Astrocyte (in vitro differentiated cells and primary cell): Measurements from ENCODE around the gene TIMM10B. TPM values are rescaled to one million over a fixed set of nuclear protein-coding genes. Genes with fewer than 3 reads are reported as not detected.

ENCODE experiments used
- DNase-seq: peaks from one replicate; pipeline ENCODE4 v3.0.0-alpha.2; 2010; ENCODE audit warnings: low read depth
- FAIRE-seq: peaks from 2 replicates; lab custom pipeline; 2011; peaks lifted over from hg19 to GRCh38; lab: Jason Lieb, UNC
- H2AFZ ChIP-seq: 2 replicates; pipeline ENCODE4 v1.6.0; 2012; ENCODE audit warnings: low read depth, low read length, inconsistent platforms
- H3K27ac ChIP-seq: 2 replicates; pipeline ENCODE4 v1.5.1; 2011; ENCODE audit warnings: low read depth, low read length, inconsistent platforms
- H3K27me3 ChIP-seq: 2 replicates; pipeline ENCODE4 v1.6.0; 2011; ENCODE audit warnings: low read length, inconsistent platforms; ENCODE audit not compliant: insufficient read depth
- H3K36me3 ChIP-seq: 2 replicates; pipeline ENCODE4 v1.5.1; 2011; ENCODE audit warnings: low read length, inconsistent platforms; ENCODE audit not compliant: insufficient read depth
- H3K4me1 ChIP-seq: 2 replicates; pipeline ENCODE4 v1.5.1; 2011; ENCODE audit warnings: low read length, inconsistent platforms; ENCODE audit not compliant: insufficient read depth
- H3K4me2 ChIP-seq: 2 replicates; pipeline ENCODE4 v1.6.0; 2012; ENCODE audit warnings: low read length, inconsistent platforms
- H3K4me3 ChIP-seq: 2 replicates; pipeline ENCODE4 v1.5.1; 2011; ENCODE audit warnings: low read depth, mild to moderate bottlenecking, low read length, inconsistent platforms; ENCODE audit not compliant: insufficient read depth
- H3K79me2 ChIP-seq: 2 replicates; pipeline ENCODE4 v1.6.0; 2012; ENCODE audit warnings: mild to moderate bottlenecking, low read length, inconsistent platforms; ENCODE audit not compliant: insufficient read depth
- H3K9ac ChIP-seq: 2 replicates; pipeline ENCODE4 v1.6.0; 2012; ENCODE audit warnings: mild to moderate bottlenecking, low read length, inconsistent platforms
- H3K9me3 ChIP-seq: 2 replicates; pipeline ENCODE4 v1.5.1; 2012; ENCODE audit warnings: low read depth, mild to moderate bottlenecking, low read length, inconsistent platforms; ENCODE audit not compliant: insufficient read depth
- H4K20me1 ChIP-seq: 2 replicates; pipeline ENCODE4 v1.6.0; 2012; ENCODE audit warnings: low read length, inconsistent platforms; ENCODE audit not compliant: insufficient read depth
- H3K27ac Mint-ChIP-seq: one replicate; pipeline ENCODE4 v1.8.0; 2021; ENCODE audit warnings: mild to moderate bottlenecking, mixed read lengths; ENCODE audit not compliant: unreplicated experiment
- H3K27me3 Mint-ChIP-seq: one replicate; pipeline ENCODE4 v1.8.0; 2021; ENCODE audit warnings: low read depth, mixed read lengths; ENCODE audit not compliant: unreplicated experiment
- H3K36me3 Mint-ChIP-seq: one replicate; pipeline ENCODE4 v1.8.0; 2021; ENCODE audit warnings: low read depth, mixed read lengths; ENCODE audit not compliant: unreplicated experiment
- H3K4me1 Mint-ChIP-seq: one replicate; pipeline ENCODE4 v1.8.0; 2021; ENCODE audit warnings: low read depth, mixed read lengths; ENCODE audit not compliant: unreplicated experiment
- H3K4me3 Mint-ChIP-seq: one replicate; pipeline ENCODE4 v1.8.0; 2021; ENCODE audit warnings: mild to moderate bottlenecking, moderate library complexity, mixed read lengths; ENCODE audit not compliant: unreplicated experiment
- H3K9me3 Mint-ChIP-seq: one replicate; pipeline ENCODE4 v1.8.0; 2021; ENCODE audit warnings: mild to moderate bottlenecking, mixed read lengths; ENCODE audit not compliant: unreplicated experiment
- EZH2 ChIP-seq: IDR thresholded peaks from 2 replicates; pipeline ENCODE4 v1.6.1; 2012; ENCODE audit warnings: mild to moderate bottlenecking, low read length, inconsistent platforms; ENCODE audit not compliant: insufficient read depth
- total RNA-seq: library from RNA; stranded (reverse); gene quantifications from 2 replicates; pipeline ENCODE4 v1.2.1, GENCODE V29; 2021
- TF ChIP-seq, protein P1 (sequence below): IDR thresholded peaks from 2 replicates; pipeline ENCODE4 v1.5.1; 2011; ENCODE audit warnings: low read depth, mild to moderate bottlenecking, inconsistent platforms, low read length, moderate library complexity; ENCODE audit not compliant: insufficient read depth

Gene TIMM10B
- total RNA-seq, 1 donor from 2014 or later, result 35.2 TPM

DNA sequence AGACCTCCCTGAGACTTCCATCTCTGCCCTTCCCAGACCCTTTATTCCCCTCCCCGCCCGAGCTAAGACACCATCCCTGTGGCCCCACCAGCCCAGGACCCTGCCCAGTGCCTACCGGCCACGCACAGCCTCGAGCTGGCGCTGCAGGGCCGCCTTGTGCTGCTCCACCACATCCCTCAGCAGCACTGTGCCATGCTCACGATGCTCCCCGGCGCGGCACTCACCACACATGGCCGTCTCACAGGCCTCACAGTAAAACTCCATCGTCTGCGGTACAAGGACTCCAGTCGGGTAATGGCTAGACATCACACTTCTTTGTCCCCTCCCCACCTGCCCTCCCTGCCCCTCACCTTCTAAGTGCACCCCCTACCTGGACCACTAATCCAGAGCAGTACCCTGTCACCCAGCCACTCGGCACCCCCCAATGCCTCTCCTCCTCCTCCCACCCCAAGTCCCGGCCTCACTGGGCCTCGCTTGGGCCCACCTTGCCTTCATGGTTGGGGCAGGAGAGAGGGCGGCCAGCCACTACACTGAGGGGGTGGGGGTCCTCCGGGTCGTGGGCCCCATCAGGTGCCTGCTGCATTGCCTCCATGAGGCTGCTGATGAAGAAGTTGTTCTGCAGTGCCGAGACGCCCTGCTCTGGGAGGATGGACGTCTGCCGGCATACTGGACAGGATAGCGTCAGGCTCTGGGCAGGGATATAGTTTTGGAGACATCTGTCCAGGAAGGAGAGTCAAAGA lies 23.6 kb upstream of the TIMM10B start:
- H3K4me3 ChIP-seq, result no peak overlapping the region
- H3K9me3 ChIP-seq, result no peaks in the 10 kb centered on the region
- Mint-ChIP-seq H3K4me1 (no peaks in the 10 kb centered on the region), H3K4me3 (no peak overlapping the region), H3K27ac (no peak overlapping the region), H3K36me3 (peaks cover 10% of the 10 kb centered on the region), H3K27me3 (no peaks in the 10 kb centered on the region), H3K9me3 (no peaks in the 10 kb centered on the region)
- H3K4me2 ChIP-seq, result no peak overlapping the region
- DNase-seq (no peak), FAIRE-seq (no peak)
- H2AFZ ChIP-seq, result no peak overlapping the region
- H3K27ac ChIP-seq, result no peak overlapping the region
- H4K20me1 ChIP-seq, result peaks cover 8% of the 10 kb centered on the region
- peaks cover 13% of the 10 kb centered on the region for H3K36me3 ChIP-seq
- no peak for TF ChIP-seq EZH2
- TF ChIP-seq, protein P1, sequence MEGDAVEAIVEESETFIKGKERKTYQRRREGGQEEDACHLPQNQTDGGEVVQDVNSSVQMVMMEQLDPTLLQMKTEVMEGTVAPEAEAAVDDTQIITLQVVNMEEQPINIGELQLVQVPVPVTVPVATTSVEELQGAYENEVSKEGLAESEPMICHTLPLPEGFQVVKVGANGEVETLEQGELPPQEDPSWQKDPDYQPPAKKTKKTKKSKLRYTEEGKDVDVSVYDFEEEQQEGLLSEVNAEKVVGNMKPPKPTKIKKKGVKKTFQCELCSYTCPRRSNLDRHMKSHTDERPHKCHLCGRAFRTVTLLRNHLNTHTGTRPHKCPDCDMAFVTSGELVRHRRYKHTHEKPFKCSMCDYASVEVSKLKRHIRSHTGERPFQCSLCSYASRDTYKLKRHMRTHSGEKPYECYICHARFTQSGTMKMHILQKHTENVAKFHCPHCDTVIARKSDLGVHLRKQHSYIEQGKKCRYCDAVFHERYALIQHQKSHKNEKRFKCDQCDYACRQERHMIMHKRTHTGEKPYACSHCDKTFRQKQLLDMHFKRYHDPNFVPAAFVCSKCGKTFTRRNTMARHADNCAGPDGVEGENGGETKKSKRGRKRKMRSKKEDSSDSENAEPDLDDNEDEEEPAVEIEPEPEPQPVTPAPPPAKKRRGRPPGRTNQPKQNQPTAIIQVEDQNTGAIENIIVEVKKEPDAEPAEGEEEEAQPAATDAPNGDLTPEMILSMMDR, result no peak
- H3K79me2 ChIP-seq, result no peaks in the 10 kb centered on the region
- no peaks in the 10 kb centered on the region for H3K4me1 ChIP-seq
- H3K9ac ChIP-seq, result no peak overlapping the region
- H3K27me3 ChIP-seq, result no peaks in the 10 kb centered on the region

DNA sequence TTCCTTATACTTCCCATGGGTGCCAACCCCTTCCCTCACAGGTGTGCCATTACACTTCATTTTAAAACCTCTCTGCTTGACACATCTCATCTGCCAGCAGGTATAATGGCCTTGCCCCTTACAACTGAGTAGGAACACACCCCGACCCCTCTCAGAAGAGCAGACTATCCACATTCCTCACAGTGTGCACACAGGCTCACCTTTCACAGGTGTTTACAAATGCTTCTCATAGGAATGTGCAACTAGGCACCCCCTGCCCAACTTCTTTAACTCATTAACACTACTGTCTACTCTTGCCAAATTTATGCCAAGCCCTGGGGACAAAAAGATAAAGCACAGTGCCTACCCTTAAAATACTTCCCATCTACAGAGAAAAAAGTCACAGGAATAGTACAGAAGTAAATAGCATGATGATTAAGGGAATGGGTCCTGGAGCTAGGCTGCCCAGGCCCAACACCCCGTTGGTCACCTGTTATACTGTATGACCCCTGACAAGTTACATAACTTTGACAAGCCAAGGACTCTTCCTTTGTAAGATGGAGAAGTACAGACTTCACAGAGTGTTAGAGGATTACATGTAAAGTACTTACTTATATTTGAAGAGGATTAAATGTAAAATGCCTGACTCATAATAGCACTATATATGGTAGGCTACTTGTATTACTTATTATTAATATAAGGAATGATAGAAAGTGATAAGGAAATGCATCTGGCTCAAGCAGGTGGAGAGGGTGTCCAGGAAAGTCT lies 22.8 kb upstream of the TIMM10B start:
- H3K9ac ChIP-seq, result no peak overlapping the region
- no peaks in the 10 kb centered on the region for H3K27me3 ChIP-seq
- no peak for DNase-seq
- Mint-ChIP-seq H3K4me1 (no peaks in the 10 kb centered on the region), H3K4me3 (no peak overlapping the region), H3K27ac (no peak overlapping the region), H3K9me3 (no peaks in the 10 kb centered on the region), H3K36me3 (peaks cover 9% of the 10 kb centered on the region), H3K27me3 (no peaks in the 10 kb centered on the region)
- no peaks in the 10 kb centered on the region for H3K9me3 ChIP-seq
- peaks cover 16% of the 10 kb centered on the region for H3K36me3 ChIP-seq
- TF ChIP-seq, protein P1, result no peak
- TF ChIP-seq EZH2, result no peak
- FAIRE-seq, result no peak
- no peaks in the 10 kb centered on the region for H3K4me1 ChIP-seq
- peaks cover 8% of the 10 kb centered on the region for H4K20me1 ChIP-seq
- H2AFZ ChIP-seq, result no peak overlapping the region
- no peaks in the 10 kb centered on the region for H3K79me2 ChIP-seq
- no peak overlapping the region for H3K4me2 ChIP-seq
- H3K4me3 ChIP-seq, result no peak overlapping the region
- no peak overlapping the region for H3K27ac ChIP-seq

DNA sequence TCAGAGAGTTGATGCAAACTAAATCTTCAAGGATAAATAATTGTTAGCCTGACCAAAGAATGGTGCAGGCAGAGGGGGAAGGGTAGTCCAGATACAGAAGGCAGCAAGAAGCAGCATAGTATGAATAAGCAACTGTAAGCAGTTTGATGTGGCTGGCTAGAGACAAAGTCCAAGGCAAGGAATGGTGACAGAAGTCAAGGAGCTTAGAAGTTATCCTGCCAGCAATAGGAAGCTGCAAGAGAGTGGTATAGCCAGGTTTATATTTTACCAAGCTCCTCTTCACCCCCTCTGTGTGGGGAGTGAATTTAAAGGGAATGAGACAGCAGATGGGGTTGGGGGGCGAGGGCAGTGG lies 22.2 kb upstream of the TIMM10B start:
- no peaks in the 10 kb centered on the region for H3K27me3 Mint-ChIP-seq
- H3K9me3 Mint-ChIP-seq, result no peaks in the 10 kb centered on the region
- Histone ChIP-seq H3K9ac (no peak overlapping the region), H2AFZ (no peak overlapping the region), H3K4me2 (no peak overlapping the region), H4K20me1 (peaks cover 8% of the 10 kb centered on the region), H3K4me1 (no peaks in the 10 kb centered on the region), H3K9me3 (no peaks in the 10 kb centered on the region), H3K27me3 (no peaks in the 10 kb centered on the region), H3K4me3 (no peak overlapping the region), H3K79me2 (no peaks in the 10 kb centered on the region), H3K27ac (no peak overlapping the region), H3K36me3 (peaks cover 21% of the 10 kb centered on the region)
- FAIRE-seq (no peak), DNase-seq (no peak)
- no peak overlapping the region for H3K27ac Mint-ChIP-seq
- H3K36me3 Mint-ChIP-seq, result peaks cover 13% of the 10 kb centered on the region
- H3K4me3 Mint-ChIP-seq, result no peak overlapping the region
- no peaks in the 10 kb centered on the region for H3K4me1 Mint-ChIP-seq
- TF ChIP-seq, protein P1, result no peak
- TF ChIP-seq EZH2, result no peak
